GM23338 (cell line): ENCODE data around the gene OR52I2. TPM values are rescaled to one million over a fixed set of nuclear protein-coding genes. Genes with fewer than 3 reads are reported as not detected.

Source experiments
- ATAC-seq: fragments of 200-7000 bp; cut with Tn5 transposase; 3 replicates; pipeline ENCODE4 v1.9.1; 2020
- DNase-seq: peaks from one replicate; pipeline ENCODE4 v3.0.0-alpha.2; 2015; ENCODE audit warnings: low spot score
- H2AFZ ChIP-seq: fragments of 200-600 bp; sonication (generic); 2 replicates; pipeline ENCODE4 v1.8.0; 2016; ENCODE audit warnings: antibody characterized with exemption, mild to moderate bottlenecking, moderate library complexity
- H3F3A ChIP-seq: fragments of 200-600 bp; sonication (generic); replicated peaks from 2 replicates; pipeline ENCODE4 v1.8.0; 2017; ENCODE audit warnings: antibody characterized with exemption, mixed run types, low read depth
- H3K27ac ChIP-seq: fragments of 200-600 bp; sonication (generic); 2 replicates; pipeline ENCODE4 v1.6.1; 2016; ENCODE audit warnings: low read depth
- H3K27me3 ChIP-seq: fragments of 200-600 bp; sonication (generic); 2 replicates; pipeline ENCODE4 v1.8.0; 2016; ENCODE audit warnings: mild to moderate bottlenecking, mixed run types, moderate library complexity; ENCODE audit not compliant: insufficient read depth
- H3K36me3 ChIP-seq: fragments of 200-600 bp; sonication (generic); 2 replicates; pipeline ENCODE4 v1.8.0; 2016; ENCODE audit warnings: mild to moderate bottlenecking; ENCODE audit not compliant: insufficient read depth
- H3K4me1 ChIP-seq: fragments of 200-600 bp; sonication (generic); 2 replicates; pipeline ENCODE4 v1.8.0; 2016; ENCODE audit warnings: mild to moderate bottlenecking, moderate library complexity; ENCODE audit not compliant: insufficient read depth
- H3K4me2 ChIP-seq: fragments of 200-600 bp; sonication (generic); 2 replicates; pipeline ENCODE4 v1.7.1; 2017; ENCODE audit warnings: mixed run types
- H3K4me3 ChIP-seq: fragments of 200-600 bp; sonication (generic); 2 replicates; pipeline ENCODE4 v1.6.1; 2016; ENCODE audit warnings: mixed run types
- H3K79me2 ChIP-seq: fragments of 200-600 bp; sonication (generic); replicated peaks from 2 replicates; pipeline ENCODE4 v1.8.0; 2017; ENCODE audit warnings: mild to moderate bottlenecking; ENCODE audit not compliant: insufficient read depth
- H3K9me2 ChIP-seq: fragments of 200-600 bp; sonication (generic); 2 replicates; pipeline ENCODE4 v1.8.0; 2017; ENCODE audit not compliant: insufficient read depth
- H4K20me1 ChIP-seq: fragments of 200-600 bp; sonication (generic); replicated peaks from 2 replicates; pipeline ENCODE4 v1.8.0; 2017; ENCODE audit warnings: mild to moderate bottlenecking; ENCODE audit not compliant: insufficient read depth
- H3K27ac Mint-ChIP-seq: 2 replicates; pipeline ENCODE4 v1.8.0; 2020; ENCODE audit warnings: inconsistent platforms, mild to moderate bottlenecking, moderate library complexity, mixed read lengths
- H3K27me3 Mint-ChIP-seq: 3 replicates; pipeline ENCODE4 v1.8.0; 2022; ENCODE audit warnings: low read depth, mild to moderate bottlenecking, moderate library complexity, mixed read lengths, inconsistent platforms; ENCODE audit not compliant: insufficient read depth, poor library complexity
- H3K36me3 Mint-ChIP-seq: 3 replicates; pipeline ENCODE4 v1.8.0; 2021; ENCODE audit warnings: low read depth, mild to moderate bottlenecking, inconsistent platforms, moderate library complexity, mixed read lengths
- H3K4me1 Mint-ChIP-seq: 3 replicates; pipeline ENCODE4 v1.8.0; 2020; ENCODE audit warnings: mild to moderate bottlenecking, inconsistent platforms, mixed read lengths
- H3K4me3 Mint-ChIP-seq: 3 replicates; pipeline ENCODE4 v1.8.0; 2021; ENCODE audit warnings: moderate library complexity, mild to moderate bottlenecking, inconsistent platforms, mixed read lengths
- H3K9me3 Mint-ChIP-seq: 3 replicates; pipeline ENCODE4 v1.8.0; 2020; ENCODE audit warnings: moderate library complexity, mild to moderate bottlenecking, inconsistent platforms, mixed read lengths
- ZNF114 ChIP-seq: fragments of 250-450 bp; sonication (Bioruptor Pico); IDR thresholded peaks from 2 replicates; pipeline ENCODE4 v1.5.0; 2020; ENCODE audit warnings: mild to moderate bottlenecking, moderate library complexity
- polyA plus RNA-seq: library from polyadenylated mRNA; unstranded; fragments of >200 nt; fragmentation: Nextera tagmentation; extraction: Ambion mirVana; gene quantifications from 2 replicates; pipeline ENCODE4 v1.2.1, GENCODE V29; 2016
- total RNA-seq: library from RNA; depleted of rRNA; stranded (reverse); fragments of >200 nt; shearing (Covaris generic); gene quantifications from 2 replicates; pipeline ENCODE4 v1.2.3, GENCODE V29; 2014
- TF ChIP-seq, protein P1 (sequence below): fragments of 250-450 bp; sonication (Bioruptor Pico); IDR thresholded peaks from 2 replicates; pipeline ENCODE4 v1.5.0; 2020; ENCODE audit warnings: mild to moderate bottlenecking, moderate library complexity
- TF ChIP-seq, protein P2 (sequence below), 2 experiments: fragments of 200-600 bp in 1 of 2; sonication (generic) in 1 of 2; conservative IDR thresholded peaks; 2 replicates each; pipeline versions ENCODE4 v1.5.1 to v1.6.1; 2016 to 2017; ENCODE audit warnings: antibody characterized with exemption in 2 of 2, low read depth in 2 of 2, mild to moderate bottlenecking in 2 of 2, moderate library complexity in 1 of 2

OR52I2 gene
- total and polyA plus RNA-seq, 2 experiments from 2014 or later = 0.03 TPM; not detected in 1

DNA sequence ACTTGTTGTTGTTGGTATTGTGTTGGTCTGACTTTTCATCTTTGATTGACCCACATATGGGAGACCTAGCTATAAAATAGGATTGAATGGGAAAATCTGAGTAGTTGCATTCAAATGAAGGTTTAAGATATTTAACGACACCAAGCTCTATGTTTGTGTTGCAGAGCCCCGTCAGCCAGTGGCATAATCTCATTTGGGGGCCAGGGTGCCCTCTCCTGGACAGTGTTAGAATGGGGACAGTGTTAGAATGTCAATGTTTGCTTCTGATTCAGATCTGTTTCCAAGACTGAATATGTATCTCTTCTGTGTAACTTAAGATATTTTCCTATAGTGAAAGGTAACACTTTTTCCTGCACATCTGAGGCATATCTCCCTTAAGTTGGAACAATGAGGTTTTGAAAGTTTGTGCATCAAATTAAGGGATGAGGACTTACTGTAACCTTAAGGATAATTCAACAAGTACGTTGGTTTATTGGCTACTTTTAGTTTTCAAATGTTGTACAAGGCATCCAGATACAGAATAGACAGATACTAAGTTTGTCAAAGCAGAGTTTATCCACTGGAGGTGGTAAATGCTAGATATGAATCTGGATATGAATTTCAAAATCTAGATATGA lies 41.8 kb upstream of the OR52I2 start:
- DNase-seq (peak; percentile 64), ATAC-seq (peak; percentile 83)
- no peaks in the 10 kb centered on the region for H3K4me1 ChIP-seq
- H3K4me3 ChIP-seq = no peak overlapping the region
- no peak overlapping the region for H3K27ac ChIP-seq
- H4K20me1 ChIP-seq = no peaks in the 10 kb centered on the region
- no peaks in the 10 kb centered on the region for H3K27me3 ChIP-seq
- no peak overlapping the region for H2AFZ ChIP-seq
- TF ChIP-seq, protein P1, sequence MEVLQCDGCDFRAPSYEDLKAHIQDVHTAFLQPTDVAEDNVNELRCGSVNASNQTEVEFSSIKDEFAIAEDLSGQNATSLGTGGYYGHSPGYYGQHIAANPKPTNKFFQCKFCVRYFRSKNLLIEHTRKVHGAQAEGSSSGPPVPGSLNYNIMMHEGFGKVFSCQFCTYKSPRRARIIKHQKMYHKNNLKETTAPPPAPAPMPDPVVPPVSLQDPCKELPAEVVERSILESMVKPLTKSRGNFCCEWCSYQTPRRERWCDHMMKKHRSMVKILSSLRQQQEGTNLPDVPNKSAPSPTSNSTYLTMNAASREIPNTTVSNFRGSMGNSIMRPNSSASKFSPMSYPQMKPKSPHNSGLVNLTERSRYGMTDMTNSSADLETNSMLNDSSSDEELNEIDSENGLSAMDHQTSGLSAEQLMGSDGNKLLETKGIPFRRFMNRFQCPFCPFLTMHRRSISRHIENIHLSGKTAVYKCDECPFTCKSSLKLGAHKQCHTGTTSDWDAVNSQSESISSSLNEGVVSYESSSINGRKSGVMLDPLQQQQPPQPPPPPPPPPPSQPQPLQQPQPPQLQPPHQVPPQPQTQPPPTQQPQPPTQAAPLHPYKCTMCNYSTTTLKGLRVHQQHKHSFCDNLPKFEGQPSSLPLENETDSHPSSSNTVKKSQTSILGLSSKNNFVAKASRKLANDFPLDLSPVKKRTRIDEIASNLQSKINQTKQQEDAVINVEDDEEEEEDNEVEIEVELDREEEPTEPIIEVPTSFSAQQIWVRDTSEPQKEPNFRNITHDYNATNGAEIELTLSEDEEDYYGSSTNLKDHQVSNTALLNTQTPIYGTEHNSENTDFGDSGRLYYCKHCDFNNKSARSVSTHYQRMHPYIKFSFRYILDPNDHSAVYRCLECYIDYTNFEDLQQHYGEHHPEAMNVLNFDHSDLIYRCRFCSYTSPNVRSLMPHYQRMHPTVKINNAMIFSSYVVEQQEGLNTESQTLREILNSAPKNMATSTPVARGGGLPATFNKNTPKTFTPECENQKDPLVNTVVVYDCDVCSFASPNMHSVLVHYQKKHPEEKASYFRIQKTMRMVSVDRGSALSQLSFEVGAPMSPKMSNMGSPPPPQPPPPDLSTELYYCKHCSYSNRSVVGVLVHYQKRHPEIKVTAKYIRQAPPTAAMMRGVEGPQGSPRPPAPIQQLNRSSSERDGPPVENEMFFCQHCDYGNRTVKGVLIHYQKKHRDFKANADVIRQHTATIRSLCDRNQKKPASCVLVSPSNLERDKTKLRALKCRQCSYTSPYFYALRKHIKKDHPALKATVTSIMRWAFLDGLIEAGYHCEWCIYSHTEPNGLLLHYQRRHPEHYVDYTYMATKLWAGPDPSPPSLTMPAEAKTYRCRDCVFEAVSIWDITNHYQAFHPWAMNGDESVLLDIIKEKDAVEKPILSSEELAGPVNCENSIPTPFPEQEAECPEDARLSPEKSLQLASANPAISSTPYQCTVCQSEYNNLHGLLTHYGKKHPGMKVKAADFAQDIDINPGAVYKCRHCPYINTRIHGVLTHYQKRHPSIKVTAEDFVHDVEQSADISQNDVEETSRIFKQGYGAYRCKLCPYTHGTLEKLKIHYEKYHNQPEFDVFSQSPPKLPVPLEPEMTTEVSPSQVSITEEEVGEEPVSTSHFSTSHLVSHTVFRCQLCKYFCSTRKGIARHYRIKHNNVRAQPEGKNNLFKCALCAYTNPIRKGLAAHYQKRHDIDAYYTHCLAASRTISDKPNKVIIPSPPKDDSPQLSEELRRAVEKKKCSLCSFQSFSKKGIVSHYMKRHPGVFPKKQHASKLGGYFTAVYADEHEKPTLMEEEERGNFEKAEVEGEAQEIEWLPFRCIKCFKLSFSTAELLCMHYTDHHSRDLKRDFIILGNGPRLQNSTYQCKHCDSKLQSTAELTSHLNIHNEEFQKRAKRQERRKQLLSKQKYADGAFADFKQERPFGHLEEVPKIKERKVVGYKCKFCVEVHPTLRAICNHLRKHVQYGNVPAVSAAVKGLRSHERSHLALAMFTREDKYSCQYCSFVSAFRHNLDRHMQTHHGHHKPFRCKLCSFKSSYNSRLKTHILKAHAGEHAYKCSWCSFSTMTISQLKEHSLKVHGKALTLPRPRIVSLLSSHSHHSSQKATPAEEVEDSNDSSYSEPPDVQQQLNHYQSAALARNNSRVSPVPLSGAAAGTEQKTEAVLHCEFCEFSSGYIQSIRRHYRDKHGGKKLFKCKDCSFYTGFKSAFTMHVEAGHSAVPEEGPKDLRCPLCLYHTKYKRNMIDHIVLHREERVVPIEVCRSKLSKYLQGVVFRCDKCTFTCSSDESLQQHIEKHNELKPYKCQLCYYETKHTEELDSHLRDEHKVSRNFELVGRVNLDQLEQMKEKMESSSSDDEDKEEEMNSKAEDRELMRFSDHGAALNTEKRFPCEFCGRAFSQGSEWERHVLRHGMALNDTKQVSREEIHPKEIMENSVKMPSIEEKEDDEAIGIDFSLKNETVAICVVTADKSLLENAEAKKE (CRISPR knock-in tag) = no peak
- no peak for TF ChIP-seq ZNF114 (CRISPR knock-in tag)
- TF ChIP-seq, protein P2, sequence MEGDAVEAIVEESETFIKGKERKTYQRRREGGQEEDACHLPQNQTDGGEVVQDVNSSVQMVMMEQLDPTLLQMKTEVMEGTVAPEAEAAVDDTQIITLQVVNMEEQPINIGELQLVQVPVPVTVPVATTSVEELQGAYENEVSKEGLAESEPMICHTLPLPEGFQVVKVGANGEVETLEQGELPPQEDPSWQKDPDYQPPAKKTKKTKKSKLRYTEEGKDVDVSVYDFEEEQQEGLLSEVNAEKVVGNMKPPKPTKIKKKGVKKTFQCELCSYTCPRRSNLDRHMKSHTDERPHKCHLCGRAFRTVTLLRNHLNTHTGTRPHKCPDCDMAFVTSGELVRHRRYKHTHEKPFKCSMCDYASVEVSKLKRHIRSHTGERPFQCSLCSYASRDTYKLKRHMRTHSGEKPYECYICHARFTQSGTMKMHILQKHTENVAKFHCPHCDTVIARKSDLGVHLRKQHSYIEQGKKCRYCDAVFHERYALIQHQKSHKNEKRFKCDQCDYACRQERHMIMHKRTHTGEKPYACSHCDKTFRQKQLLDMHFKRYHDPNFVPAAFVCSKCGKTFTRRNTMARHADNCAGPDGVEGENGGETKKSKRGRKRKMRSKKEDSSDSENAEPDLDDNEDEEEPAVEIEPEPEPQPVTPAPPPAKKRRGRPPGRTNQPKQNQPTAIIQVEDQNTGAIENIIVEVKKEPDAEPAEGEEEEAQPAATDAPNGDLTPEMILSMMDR (conservative IDR thresholded peaks at IDR 0.05; ENCODE audit: low read depth in 2 of 2) = peak; percentile 81
- H3K36me3 ChIP-seq = no peaks in the 10 kb centered on the region
- Mint-ChIP-seq H3K4me1 (no peaks in the 10 kb centered on the region), H3K9me3 (no peaks in the 10 kb centered on the region; the same call in 2 of the 3 replicates), H3K4me3 (no peak overlapping the region), H3K27me3 (no peaks in the 10 kb centered on the region), H3K27ac (no peak overlapping the region), H3K36me3 (no peaks in the 10 kb centered on the region)
- H3K9me2 ChIP-seq = 0 out of 2 replicates have a peak, but pooled peaks cover 3% of the 10 kb centered on the region
- no peaks in the 10 kb centered on the region for H3F3A ChIP-seq
- no peak overlapping the region for H3K4me2 ChIP-seq
- H3K79me2 ChIP-seq = no peaks in the 10 kb centered on the region
